K562 (cell line): Measurements from ENCODE around the gene NRXN3. TPM values are rescaled to one million over a fixed set of nuclear protein-coding genes. Genes with fewer than 3 reads are reported as not detected.
"Not testable (repeated sequence)": the region's sequence is repeated elsewhere in the genome, so short reads cannot be mapped to it uniquely, and the experiment has no call there.

Experiments
- ATAC-seq: fragments of 200-7000 bp; cut with Tn5 transposase; 3 replicates; pipeline ENCODE4 v1.9.1; 2020; ENCODE audit warnings: moderate library complexity
- BruUV-seq: library from RNA; stranded (reverse); fragments of 400-500 nt; replicated peaks from 2 replicates; lab custom pipeline; 2021; lab: Mats Ljungman, UMichigan
- CTCF ChIA-PET: fragments of 300-600 bp; formaldehyde crosslinking; extraction: SDS; loops from one replicate; lab custom pipeline; 2021; ENCODE audit warnings: low intra/inter-chr PET ratio; lab: Yijun Ruan, JAX
- POLR2A ChIA-PET: fragments of 300-600, 350-650 bp; sonication (Branson Sonifier 250); formaldehyde crosslinking; extraction: SDS; loops from one replicate; lab custom pipeline; 2021; ENCODE audit warnings: antibody characterized with exemption, inconsistent platforms; lab: Yijun Ruan, JAX
- DNase-seq, 4 experiments: peaks; one replicate each; pipeline versions ENCODE4 v3.0.0 to v3.0.0-alpha.2; 2011 to 2018; ENCODE audit warnings: low spot score in 3 of 4, mixed read lengths in 3 of 4; ENCODE audit errors: extremely low read depth in 1 of 4
- FAIRE-seq: peaks from 2 replicates; lab custom pipeline; 2011; peaks lifted over from hg19 to GRCh38; lab: Jason Lieb, UNC
- H2AFZ ChIP-seq: 2 replicates; pipeline ENCODE4 v1.6.0; 2011; ENCODE audit warnings: low read depth, low read length, control low read depth, inconsistent platforms
- H3K27ac ChIP-seq: fragments of 200-600 bp; 3 replicates; pipeline ENCODE4 v1.8.0; 2011; ENCODE audit warnings: low read depth, mild to moderate bottlenecking, control low read depth, inconsistent platforms, low read length, moderate library complexity, mixed read lengths; ENCODE audit errors: extremely low read depth
- H3K27me3 ChIP-seq, 2 experiments: fragments of 300-600 bp in 1 of 2; 2 replicates in 1 of 2; 3 replicates in 1 of 2; pipeline versions ENCODE4 v1.6.0 to v1.8.0; 2011; ENCODE audit warnings: inconsistent platforms in 2 of 2, low read length in 2 of 2, mild to moderate bottlenecking in 1 of 2, mixed read lengths in 1 of 2, moderate library complexity in 1 of 2; ENCODE audit not compliant: control insufficient read depth in 2 of 2, insufficient read depth in 2 of 2
- H3K36me3 ChIP-seq: fragments of 300-600 bp; 3 replicates; pipeline ENCODE4 v1.8.0; 2011; ENCODE audit warnings: mild to moderate bottlenecking, low read length, inconsistent platforms; ENCODE audit not compliant: control insufficient read depth, insufficient read depth
- H3K4me1 ChIP-seq, 2 experiments: fragments of 200-600 bp in 1 of 2; replicated peaks in 1 of 2; 2 replicates in 1 of 2; 3 replicates in 1 of 2; pipeline versions ENCODE4 v1.5.1 to v1.8.0; 2011; ENCODE audit warnings: inconsistent platforms in 2 of 2, low read length in 2 of 2, mild to moderate bottlenecking in 1 of 2, mixed read lengths in 1 of 2, moderate library complexity in 1 of 2; ENCODE audit not compliant: control insufficient read depth in 2 of 2, insufficient read depth in 2 of 2
- H3K4me2 ChIP-seq: 2 replicates; pipeline ENCODE4 v1.6.1; 2011; ENCODE audit warnings: low read length, control low read depth, inconsistent platforms, mixed read lengths; ENCODE audit not compliant: insufficient read depth
- H3K4me3 ChIP-seq: fragments of 200-600 bp; sonication (generic), shearing (Covaris generic); 2 replicates; pipeline ENCODE4 v1.5.1; 2016; ENCODE audit warnings: control low read depth, inconsistent platforms
- H3K79me2 ChIP-seq: fragments of 200-600 bp; 3 replicates; pipeline ENCODE4 v1.8.0; 2011; ENCODE audit warnings: low read length, inconsistent platforms; ENCODE audit not compliant: control insufficient read depth, insufficient read depth
- H3K9ac ChIP-seq, 2 experiments: 2 replicates each; pipeline versions ENCODE4 v1.6.0 to v1.6.1; 2011; ENCODE audit warnings: low read depth in 2 of 2, low read length in 2 of 2, control low read depth in 1 of 2, inconsistent platforms in 1 of 2, mild to moderate bottlenecking in 1 of 2, mixed read lengths in 1 of 2; ENCODE audit not compliant: insufficient read depth in 1 of 2
- H3K9me1 ChIP-seq: one replicate; pipeline ENCODE4 v1.6.0; 2011; ENCODE audit warnings: inconsistent platforms, mild to moderate bottlenecking, low read length, moderate library complexity; ENCODE audit not compliant: control insufficient read depth, insufficient read depth
- H3K9me3 ChIP-seq: replicated peaks from 2 replicates; pipeline ENCODE4 v1.5.1; 2011; ENCODE audit warnings: low read depth, low read length, inconsistent platforms; ENCODE audit not compliant: control insufficient read depth, insufficient read depth
- H4K20me1 ChIP-seq: replicated peaks from 2 replicates; pipeline ENCODE4 v1.6.1; 2011; ENCODE audit warnings: low read length, inconsistent platforms, mixed read lengths; ENCODE audit not compliant: control insufficient read depth, insufficient read depth
- SLC30A9 ChIP-seq: fragments of 250-450 bp; sonication (Bioruptor Pico); IDR thresholded peaks from 2 replicates; pipeline ENCODE4 v1.8.0; 2022; ENCODE audit warnings: mild to moderate bottlenecking, moderate library complexity
- ZNF696 ChIP-seq: fragments of 250-450 bp; sonication (Bioruptor Pico); conservative IDR thresholded peaks from 2 replicates; pipeline ENCODE4 v1.4.0; 2020; ENCODE audit warnings: mild to moderate bottlenecking, moderate library complexity
- WGBS: fragments of 100-300 bp; shearing (Covaris generic); methylation state at CpG from one replicate; pipeline ENCODE4 v1.1.6; 2016; ENCODE audit warnings: low coverage, mixed read lengths; ENCODE audit not compliant: insufficient coverage; ENCODE audit errors: missing lambda C conversion rate; 5-methylcytosine and 5-hydroxymethylcytosine counted together
- in situ Hi-C: fragments of 300-500 bp; cut with MboI; formaldehyde crosslinking; loops from 4 replicates; pipeline ENCODE4 v1.15.0; 2018; ENCODE audit warnings: inconsistent platforms, mixed read lengths
- intact Hi-C: fragments of 100-400 bp; cut with micrococcal nuclease; formaldehyde crosslinking; loops from 2 replicates; pipeline ENCODE4 v1.14.2; 2022
- polyA plus RNA-seq, 8 experiments: library from polyadenylated mRNA; depleted of rRNA in 4 of 8; stranded (reverse) in 5 of 8; unstranded in 3 of 8; fragments of >200 nt; fragmentation: Nextera tagmentation in 2 of 8; fragmentation: Illumina TruSeq in 1 of 8; extraction: Ambion mirVana in 2 of 8; extraction: Trizol in 1 of 8; gene quantifications; 2 replicates each; pipeline versions ENCODE4 v1.2.1 to v1.2.3, GENCODE V29; 2011 to 2014; ENCODE audit warnings: inconsistent platforms in 1 of 8, missing spikeins in 1 of 8
- total RNA-seq, 7 experiments: library from RNA; depleted of rRNA in 6 of 7; stranded (reverse); fragments of >200 nt in 6 of 7; fragmentation: Illumina TruSeq in 2 of 7; extraction: Trizol in 2 of 7; gene quantifications; 2 replicates each; pipeline versions ENCODE4 v1.2.1 to v1.2.3, GENCODE V29; 2011 to 2021; ENCODE audit warnings: low replicate concordance in 1 of 7

NRXN3 gene
- total and polyA plus RNA-seq, 9 of the 15 experiments (the other 6 are each of a cell fraction or from before 2014, with no cell fraction given), result 0.09 TPM; not detected in 8

DNA sequence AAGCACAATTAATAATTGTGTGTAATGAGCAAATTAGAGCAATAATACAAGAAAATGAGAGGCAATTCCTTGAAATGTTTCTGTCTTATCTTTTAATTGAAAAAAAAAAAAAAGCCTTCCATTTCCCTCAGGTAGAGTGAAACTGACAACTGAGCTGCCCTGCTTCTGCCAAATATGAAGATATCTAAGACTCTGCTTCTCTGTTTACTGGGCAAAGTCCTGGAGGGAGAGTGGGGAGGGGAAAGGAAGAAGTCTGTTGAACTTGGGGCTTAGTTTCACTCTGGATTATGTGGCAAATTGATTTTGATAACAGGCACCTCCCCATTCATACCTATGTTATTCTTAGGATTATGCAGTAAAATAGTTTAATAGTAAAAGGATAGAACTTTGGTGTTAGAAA is 364.9 kb downstream of the NRXN3 start:
- Histone ChIP-seq H3K9me1 (no peaks in the 10 kb centered on the region), H3K9ac (no peak overlapping the region), H3K4me2 (no peak overlapping the region), H3K36me3 (no peaks in the 10 kb centered on the region), H3K9me3 (no peaks in the 10 kb centered on the region), H3K4me3 (no peak overlapping the region), H3K27ac (no peak overlapping the region), H3K79me2 (no peaks in the 10 kb centered on the region), H3K27me3 (no peaks in the 10 kb centered on the region), H4K20me1 (no peaks in the 10 kb centered on the region), H3K4me1 (no peaks in the 10 kb centered on the region), H2AFZ (no peak overlapping the region)
- in situ Hi-C loops (no loop called here), intact Hi-C loops (no loop called here)
- no peak for ATAC-seq
- TF ChIP-seq ZNF696, result no peak
- no peak for TF ChIP-seq SLC30A9 (CRISPR knock-in tag)
- no peak for DNase-seq
- no TSS peak for BruUV-seq
- CTCF ChIA-PET, result no interaction called here
- FAIRE-seq, result no peak
- POLR2A ChIA-PET, result no interaction called here

DNA sequence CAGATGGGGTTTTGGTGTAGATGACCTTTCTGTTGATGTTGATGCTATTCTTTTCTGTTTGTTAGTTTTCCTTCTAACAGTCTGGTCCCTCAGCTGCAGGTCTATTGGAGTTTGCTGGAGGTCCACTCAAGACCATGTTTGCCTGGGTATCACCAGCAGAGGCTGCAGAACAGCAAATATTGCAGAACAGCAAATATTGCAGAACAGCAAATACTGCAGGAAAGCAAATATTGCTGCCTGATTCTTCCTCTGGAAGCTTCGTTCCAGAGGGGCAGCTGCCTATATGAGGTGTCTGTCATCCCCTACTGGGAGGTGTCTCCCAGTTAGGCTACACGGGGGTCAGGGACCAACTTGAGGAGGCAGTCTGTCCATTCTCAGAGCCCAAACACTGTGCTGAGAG is 371.6 kb downstream of the NRXN3 start:
- H3K4me3 ChIP-seq, DNase-seq, H4K20me1 ChIP-seq, ATAC-seq, H3K9me1 ChIP-seq, H3K9me3 ChIP-seq, H3K36me3 ChIP-seq, BruUV-seq, in situ Hi-C loops, H3K27me3 ChIP-seq, FAIRE-seq, H3K79me2 ChIP-seq, H3K4me2 ChIP-seq, H2AFZ ChIP-seq, H3K9ac ChIP-seq, H3K27ac ChIP-seq, POLR2A ChIA-PET, intact Hi-C loops, H3K4me1 ChIP-seq, CTCF ChIA-PET: not testable (repeated sequence)
- WGBS, result 0% methylated on average over 1 of the region's 2 CpGs
